GM18526 (cell line): ENCODE data around the gene INO80B.
A peak's percentile ranks its signal among the peaks of the same experiment; 100 is the strongest.

Experiments used
- POLR2A ChIP-seq: IDR thresholded peaks from 3 replicates; pipeline ENCODE4 v1.6.1; 2011; ENCODE audit not compliant: insufficient read length; ENCODE audit errors: extremely low read depth

Gene INO80B

GRCh38 chr2:74461187-74462053, 6.5 kb downstream of the INO80B start:
- TF ChIP-seq POLR2A: no peak

- peak; percentile 0 for TF ChIP-seq POLR2A
These were observed 7.3 kb downstream of the INO80B start for GRCh38 chr2:74462054-74462785.

- no peak for TF ChIP-seq POLR2A
These were observed 7.9 kb downstream of the INO80B start for GRCh38 chr2:74462786-74463105.

GRCh38 chr2:74464406-74464805, 9.5 kb downstream of the INO80B start:
- no peak for TF ChIP-seq POLR2A

GRCh38 chr2:74471332-74472065, 16.6 kb downstream of the INO80B start:
- TF ChIP-seq POLR2A: no peak

- peak; percentile 91 for TF ChIP-seq POLR2A
These were observed 17.4 kb downstream of the INO80B start, which contains the start of gene MRPL53 for GRCh38 chr2:74472086-74472944. MRPL53 (minus strand) TSS chr2:74472680; CDS start chr2:74472660, 20 bp downstream.

GRCh38 chr2:74472945-74473258, 18.0 kb downstream of the INO80B start:
- TF ChIP-seq POLR2A: no peak

GRCh38 chr2:74474481-74474880, 19.6 kb downstream of the INO80B start:
- TF ChIP-seq POLR2A: no peak

GRCh38 chr2:74474899-74475298, 20.0 kb downstream of the INO80B start:
- TF ChIP-seq POLR2A: no peak

GRCh38 chr2:74481431-74481830, 26.5 kb downstream of the INO80B start:
- TF ChIP-seq POLR2A: no peak

- no peak for TF ChIP-seq POLR2A
These were observed 27.3 kb downstream of the INO80B start for GRCh38 chr2:74481961-74482800.

GRCh38 chr2:74482801-74483674, 28.2 kb downstream of the INO80B start, which contains the start of the genes CCDC142 and TTC31:
CCDC142 (minus strand) TSS chr2:74482998; CDS start chr2:74482837, 161 bp downstream.
TTC31 (plus strand) TSS chr2:74483081; CDS start chr2:74483096, 15 bp downstream.
- TF ChIP-seq POLR2A: peak; percentile 79

GRCh38 chr2:74486141-74486540, 31.3 kb downstream of the INO80B start:
- no peak for TF ChIP-seq POLR2A
